Hepatocyte (in vitro differentiated cells): ENCODE data around the gene ELAVL2.

Source experiments
- CTCF ChIP-seq: fragments of 200-600 bp; sonication (generic); IDR thresholded peaks from 2 replicates; pipeline ENCODE4 v1.5.1; 2016; ENCODE audit warnings: antibody characterized with exemption, mild to moderate bottlenecking; ENCODE audit not compliant: poor library complexity
- EZH2phosphoT487 ChIP-seq: fragments of 200-600 bp; sonication (generic); IDR thresholded peaks from one replicate; pipeline ENCODE4 v1.6.1; 2018; ENCODE audit warnings: antibody characterized with exemption, mild to moderate bottlenecking, low read depth, moderate library complexity; ENCODE audit not compliant: unreplicated experiment, severe bottlenecking

- TF ChIP-seq CTCF: no peak
- no peak for TF ChIP-seq EZH2phosphoT487
These were observed 24.5 kb downstream of the ELAVL2 start for GRCh38 chr9:23801523-23801922.
